Thyroid gland (tissue), 4 donors: Measurements from ENCODE around the gene MARCHF2.

ENCODE experiments used
- POLR2A ChIP-seq, 2 donors: fragments of 450-650 bp; IDR thresholded peaks; one replicate each; pipeline ENCODE4 v1.6.1; 2017; ENCODE audit warnings: antibody characterized with exemption in 2 of 2, mild to moderate bottlenecking in 2 of 2, moderate library complexity in 1 of 2
- TF ChIP-seq, protein P1 (sequence below), 6 experiments: fragments of 200-600 bp in 3 of 6; fragments of 450-650 bp in 3 of 6; sonication (generic) in 3 of 6; IDR thresholded peaks; one replicate each; pipeline ENCODE4 v1.5.1; 2016 to 2019; ENCODE audit warnings: antibody characterized with exemption in 6 of 6, mild to moderate bottlenecking in 2 of 6, inconsistent platforms in 1 of 6, moderate library complexity in 1 of 6

DNA sequence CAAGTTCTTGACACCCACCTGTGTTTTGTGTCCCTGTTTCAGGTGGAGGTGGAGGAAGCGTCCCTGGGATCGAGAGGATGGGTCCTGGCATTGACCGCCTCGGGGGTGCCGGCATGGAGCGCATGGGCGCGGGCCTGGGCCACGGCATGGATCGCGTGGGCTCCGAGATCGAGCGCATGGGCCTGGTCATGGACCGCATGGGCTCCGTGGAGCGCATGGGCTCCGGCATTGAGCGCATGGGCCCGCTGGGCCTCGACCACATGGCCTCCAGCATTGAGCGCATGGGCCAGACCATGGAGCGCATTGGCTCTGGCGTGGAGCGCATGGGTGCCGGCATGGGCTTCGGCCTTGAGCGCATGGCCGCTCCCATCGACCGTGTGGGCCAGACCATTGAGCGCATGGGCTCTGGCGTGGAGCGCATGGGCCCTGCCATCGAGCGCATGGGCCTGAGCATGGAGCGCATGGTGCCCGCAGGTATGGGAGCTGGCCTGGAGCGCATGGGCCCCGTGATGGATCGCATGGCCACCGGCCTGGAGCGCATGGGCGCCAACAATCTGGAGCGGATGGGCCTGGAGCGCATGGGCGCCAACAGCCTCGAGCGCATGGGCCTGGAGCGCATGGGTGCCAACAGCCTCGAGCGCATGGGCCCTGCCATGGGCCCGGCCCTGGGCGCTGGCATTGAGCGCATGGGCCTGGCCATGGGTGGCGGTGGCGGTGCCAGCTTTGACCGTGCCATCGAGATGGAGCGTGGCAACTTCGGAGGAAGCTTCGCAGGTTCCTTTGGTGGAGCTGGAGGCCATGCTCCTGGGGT lies 72.7 kb downstream of the MARCHF2 start:
- TF ChIP-seq, protein P1, sequence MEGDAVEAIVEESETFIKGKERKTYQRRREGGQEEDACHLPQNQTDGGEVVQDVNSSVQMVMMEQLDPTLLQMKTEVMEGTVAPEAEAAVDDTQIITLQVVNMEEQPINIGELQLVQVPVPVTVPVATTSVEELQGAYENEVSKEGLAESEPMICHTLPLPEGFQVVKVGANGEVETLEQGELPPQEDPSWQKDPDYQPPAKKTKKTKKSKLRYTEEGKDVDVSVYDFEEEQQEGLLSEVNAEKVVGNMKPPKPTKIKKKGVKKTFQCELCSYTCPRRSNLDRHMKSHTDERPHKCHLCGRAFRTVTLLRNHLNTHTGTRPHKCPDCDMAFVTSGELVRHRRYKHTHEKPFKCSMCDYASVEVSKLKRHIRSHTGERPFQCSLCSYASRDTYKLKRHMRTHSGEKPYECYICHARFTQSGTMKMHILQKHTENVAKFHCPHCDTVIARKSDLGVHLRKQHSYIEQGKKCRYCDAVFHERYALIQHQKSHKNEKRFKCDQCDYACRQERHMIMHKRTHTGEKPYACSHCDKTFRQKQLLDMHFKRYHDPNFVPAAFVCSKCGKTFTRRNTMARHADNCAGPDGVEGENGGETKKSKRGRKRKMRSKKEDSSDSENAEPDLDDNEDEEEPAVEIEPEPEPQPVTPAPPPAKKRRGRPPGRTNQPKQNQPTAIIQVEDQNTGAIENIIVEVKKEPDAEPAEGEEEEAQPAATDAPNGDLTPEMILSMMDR (IDR thresholded peaks at IDR 0.05): no peak
- no peak for TF ChIP-seq POLR2A (IDR thresholded peaks at IDR 0.05)
